Muscle layer of duodenum (tissue), 2 donors: Measurements from ENCODE around the gene NSUN3.

Experiments
- H3K27ac ChIP-seq: one replicate; pipeline ENCODE4 v1.7.0; 2013; ENCODE audit warnings: mild to moderate bottlenecking, low read length
- H3K27me3 ChIP-seq: one replicate; pipeline ENCODE4 v1.7.0; 2013; ENCODE audit warnings: low read depth, mild to moderate bottlenecking, control low read depth, low read length
- H3K36me3 ChIP-seq, 2 donors: one replicate each; pipeline ENCODE4 v1.7.0; 2013; ENCODE audit warnings: low read length in 2 of 2, control low read depth in 1 of 2, mild to moderate bottlenecking in 1 of 2; ENCODE audit not compliant: insufficient read depth in 2 of 2, control insufficient read depth in 1 of 2
- H3K4me1 ChIP-seq, 2 donors: one replicate each; pipeline ENCODE4 v1.7.0; 2013; ENCODE audit warnings: low read length in 2 of 2, mild to moderate bottlenecking in 2 of 2, control low read depth in 1 of 2, moderate library complexity in 1 of 2; ENCODE audit not compliant: insufficient read depth in 2 of 2, control insufficient read depth in 1 of 2
- H3K4me3 ChIP-seq, 2 donors: one replicate each; pipeline ENCODE4 v1.7.0; 2013; ENCODE audit warnings: low read length in 2 of 2, low read depth in 1 of 2, mild to moderate bottlenecking in 1 of 2
- H3K9me3 ChIP-seq, 2 donors: one replicate each; pipeline ENCODE4 v1.7.0; 2013; ENCODE audit warnings: low read length in 2 of 2, control low read depth in 1 of 2, mild to moderate bottlenecking in 1 of 2; ENCODE audit not compliant: control insufficient read depth in 1 of 2
- donor health status: healthy.

NSUN3 gene

DNA sequence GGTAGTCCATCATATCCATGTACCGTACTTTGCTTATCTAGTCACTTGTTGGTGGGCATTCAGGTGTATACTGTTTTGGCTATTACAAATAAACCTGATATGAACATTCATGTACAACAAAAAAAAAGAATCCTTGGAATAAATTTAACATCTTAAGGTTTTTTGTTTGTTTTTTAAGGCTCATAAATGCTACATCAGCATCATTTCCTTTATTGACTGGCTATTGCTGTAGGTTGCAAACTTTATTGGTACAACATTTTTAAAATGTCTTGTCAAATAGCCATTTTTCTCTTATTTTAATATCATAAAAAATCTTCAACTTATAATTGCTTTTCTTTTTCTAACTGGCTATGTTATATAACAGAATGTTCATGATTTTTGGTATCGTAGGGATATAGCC is 16.3 kb upstream of the NSUN3 start:
- Histone ChIP-seq H3K9me3 (no peaks in the 10 kb centered on the region), H3K4me1 (no peaks in the 10 kb centered on the region), H3K36me3 (peaks cover 3 to 11% of the 10 kb centered on the region in 2 donors), H3K4me3 (no peak overlapping the region), H3K27me3 (no peaks in the 10 kb centered on the region), H3K27ac (no peak overlapping the region)

DNA sequence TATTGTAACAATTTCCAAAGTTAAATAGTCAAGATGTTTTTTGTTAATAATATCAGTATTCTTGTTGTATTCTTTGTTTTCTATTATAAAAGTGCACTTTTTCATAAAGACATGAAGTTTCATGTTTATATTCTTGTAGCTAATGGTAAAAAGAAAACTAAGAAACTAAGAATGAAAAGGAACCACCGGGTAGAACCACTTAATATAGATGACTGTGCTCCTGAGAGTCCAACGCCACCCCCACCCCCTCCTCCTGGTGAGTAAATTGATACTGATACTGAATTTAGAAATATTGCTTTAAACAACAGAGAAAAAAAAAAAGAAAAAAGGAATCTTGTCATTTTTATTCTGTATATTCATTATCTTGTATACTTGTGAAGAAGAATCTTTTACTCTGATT is 13.6 kb upstream of the NSUN3 start:
- Histone ChIP-seq H3K4me1 (no peaks in the 10 kb centered on the region), H3K27ac (no peak overlapping the region), H3K36me3 (peaks cover 3 to 4% of the 10 kb centered on the region in 2 donors)

DNA sequence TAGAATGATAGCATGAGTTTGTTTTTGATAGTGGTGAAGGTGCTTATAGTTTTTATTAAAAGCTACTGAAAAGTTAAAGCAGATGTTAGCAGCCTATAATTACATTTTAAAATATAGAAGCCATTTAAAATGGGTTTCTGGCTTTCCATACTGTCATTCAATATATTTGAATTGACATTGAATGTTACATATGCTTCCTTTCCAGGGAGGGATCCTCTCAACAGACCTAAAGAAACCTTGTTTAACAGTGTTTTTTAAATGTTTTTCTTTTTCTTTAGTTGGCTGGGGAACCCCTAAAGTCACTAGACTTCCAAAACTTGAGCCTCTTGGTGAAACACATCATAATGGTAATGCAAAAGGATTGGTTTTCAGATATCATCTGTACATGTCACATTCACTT is 12.3 kb upstream of the NSUN3 start:
- H3K9me3 ChIP-seq: no peaks in the 10 kb centered on the region
- H3K27ac ChIP-seq: no peak overlapping the region
- no peaks in the 10 kb centered on the region for H3K27me3 ChIP-seq
- H3K4me3 ChIP-seq: no peak overlapping the region
- no peaks in the 10 kb centered on the region for H3K4me1 ChIP-seq
- H3K36me3 ChIP-seq: peaks cover 0 to 6% of the 10 kb centered on the region in 2 donors

More for the DNA sequence above, 13.6 kb upstream of the NSUN3 start:
- Histone ChIP-seq H3K4me3 (no peak overlapping the region), H3K9me3 (no peaks in the 10 kb centered on the region), H3K27me3 (no peaks in the 10 kb centered on the region)

DNA sequence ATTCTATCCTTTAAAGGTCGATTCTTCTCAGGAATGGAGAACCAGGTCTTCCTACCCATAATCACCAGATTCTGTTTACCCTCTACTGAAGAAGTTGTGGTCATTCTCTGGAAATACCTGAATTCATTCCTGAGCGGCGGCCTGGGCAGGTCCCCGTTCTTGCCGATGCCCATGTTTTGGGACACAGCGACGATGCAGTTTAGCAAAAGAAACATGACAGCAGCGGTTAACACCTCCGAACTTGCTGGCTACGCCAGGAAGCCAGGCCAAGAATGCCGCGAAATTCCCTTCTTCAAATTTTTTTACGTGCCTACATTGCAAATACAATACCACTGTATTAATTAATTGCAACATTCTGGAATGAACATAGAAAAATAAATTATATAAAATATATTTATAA is 1.6 kb upstream of the NSUN3 start:
- no peak overlapping the region for H3K4me3 ChIP-seq
- H3K4me1 ChIP-seq: peaks cover 10 to 21% of the 10 kb centered on the region in 2 donors
- H3K9me3 ChIP-seq: no peaks in the 10 kb centered on the region
- H3K27me3 ChIP-seq: no peaks in the 10 kb centered on the region
- H3K36me3 ChIP-seq: peaks cover 0 to 13% of the 10 kb centered on the region in 2 donors
- H3K27ac ChIP-seq: no peak overlapping the region

- H3K9me3 ChIP-seq: no peaks in the 10 kb centered on the region
- H3K36me3 ChIP-seq: peaks cover 0 to 21% of the 10 kb centered on the region in 2 donors
- H3K4me3 ChIP-seq: peak overlapping the region; percentile 83 to 100
- H3K4me1 ChIP-seq: peaks cover 10 to 21% of the 10 kb centered on the region in 2 donors
- H3K27me3 ChIP-seq: no peaks in the 10 kb centered on the region
- H3K27ac ChIP-seq: peak overlapping the region; percentile 99
Measured at GRCh38 chr3:94063496-94064119, 747 bp downstream of the NSUN3 start.

- peaks cover 0 to 17% of the 10 kb centered on the region in 2 donors for H3K36me3 ChIP-seq
- H3K27ac ChIP-seq: no peak overlapping the region
- peak overlapping the region; percentile 83 to 100 for H3K4me3 ChIP-seq
- H3K9me3 ChIP-seq: no peaks in the 10 kb centered on the region
- no peaks in the 10 kb centered on the region for H3K27me3 ChIP-seq
- H3K4me1 ChIP-seq: peaks cover 10 to 21% of the 10 kb centered on the region in 2 donors
Measured at GRCh38 chr3:94064243-94064860, 1.5 kb downstream of the NSUN3 start.

GRCh38 chr3:94065122-94065521 is 2.3 kb downstream of the NSUN3 start:
- Histone ChIP-seq H3K4me3 (no peak overlapping the region), H3K27ac (no peak overlapping the region), H3K36me3 (peaks cover 0 to 11% of the 10 kb centered on the region in 2 donors), H3K4me1 (peaks cover 10 to 21% of the 10 kb centered on the region in 2 donors), H3K27me3 (no peaks in the 10 kb centered on the region), H3K9me3 (no peaks in the 10 kb centered on the region)

GRCh38 chr3:94065819-94066480 is 3.1 kb downstream of the NSUN3 start:
- Histone ChIP-seq H3K27ac (no peak overlapping the region), H3K27me3 (no peaks in the 10 kb centered on the region), H3K9me3 (no peaks in the 10 kb centered on the region), H3K4me3 (no peak overlapping the region), H3K36me3 (peaks cover 4 to 8% of the 10 kb centered on the region in 2 donors), H3K4me1 (peaks cover 10 to 21% of the 10 kb centered on the region in 2 donors)

- Histone ChIP-seq H3K4me1 (peaks cover 9 to 21% of the 10 kb centered on the region in 2 donors), H3K27ac (no peak overlapping the region), H3K27me3 (no peaks in the 10 kb centered on the region), H3K9me3 (no peaks in the 10 kb centered on the region), H3K36me3 (peaks cover 8 to 13% of the 10 kb centered on the region in 2 donors), H3K4me3 (no peak overlapping the region)
Measured at GRCh38 chr3:94066506-94067500, 3.9 kb downstream of the NSUN3 start.

DNA sequence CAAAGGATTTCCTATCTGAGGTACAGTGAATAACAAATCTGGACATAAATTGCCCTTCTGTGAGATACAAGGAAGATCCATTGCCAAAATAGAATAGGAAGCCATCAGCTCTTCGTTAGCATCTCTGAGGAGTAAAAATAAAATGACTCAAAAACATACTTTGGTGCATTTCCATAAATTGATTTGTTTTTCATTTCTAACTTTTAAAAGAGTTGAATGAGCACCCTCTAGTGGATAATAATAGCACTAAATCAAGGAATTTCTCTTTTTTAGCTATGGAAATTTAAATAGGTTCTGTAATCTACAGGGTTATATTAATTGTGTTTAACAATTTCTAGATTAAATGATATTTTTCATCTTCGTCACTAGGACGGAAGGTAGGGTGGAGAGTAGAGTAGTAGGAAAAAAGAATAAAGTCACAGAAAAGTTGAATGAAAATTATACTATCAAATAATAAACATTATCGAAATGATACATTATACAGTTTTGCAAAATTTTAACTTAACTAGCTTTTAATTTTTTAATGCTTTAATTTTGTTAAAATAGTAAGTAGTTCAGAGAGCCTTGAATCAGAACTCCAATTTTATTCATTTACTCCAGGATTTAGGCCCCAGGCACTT is 6.4 kb downstream of the NSUN3 start:
- H3K9me3 ChIP-seq: no peaks in the 10 kb centered on the region
- no peaks in the 10 kb centered on the region for H3K27me3 ChIP-seq
- H3K4me1 ChIP-seq: peaks cover 0 to 7% of the 10 kb centered on the region in 2 donors
- no peak overlapping the region for H3K27ac ChIP-seq
- no peak overlapping the region for H3K4me3 ChIP-seq
- peaks cover 15% of the 10 kb centered on the region in 2 donors for H3K36me3 ChIP-seq
